Posterior vena cava (tissue), 2 donors: ENCODE data around the gene NOS3. TPM values are rescaled to one million over a fixed set of nuclear protein-coding genes. Genes with fewer than 3 reads are reported as not detected.
"Not testable (repeated sequence)": the region's sequence is repeated elsewhere in the genome, so short reads cannot be mapped to it uniquely, and the experiment has no call there.

Experiments
- DNase-seq: peaks from one replicate; pipeline ENCODE4 v3.0.0-alpha.2; 2020; ENCODE audit warnings: low spot score
- intact Hi-C, 2 donors: fragments of 100-400 bp; cut with DNase I; formaldehyde crosslinking; loops; one replicate each; pipeline versions ENCODE4 v1.14.1 to v1.14.2; 2022 to 2023
- total RNA-seq, 2 donors: library from RNA; stranded (reverse); fragmentation: NEBNext Ultra II Directional; extraction: Animal tissue kit (Norgen Biotek cat#: 25700); gene quantifications; one replicate each; pipeline ENCODE4 v1.2.1, GENCODE V29; 2021
- donor health status: DM: yes; HTN: yes; CAD: no.
- donor health status: DM: yes; HTN: yes; CAD: no.

The NOS3 gene
- total RNA-seq, 2 donors from 2014 or later: 27.9 to 71.8 TPM

DNA sequence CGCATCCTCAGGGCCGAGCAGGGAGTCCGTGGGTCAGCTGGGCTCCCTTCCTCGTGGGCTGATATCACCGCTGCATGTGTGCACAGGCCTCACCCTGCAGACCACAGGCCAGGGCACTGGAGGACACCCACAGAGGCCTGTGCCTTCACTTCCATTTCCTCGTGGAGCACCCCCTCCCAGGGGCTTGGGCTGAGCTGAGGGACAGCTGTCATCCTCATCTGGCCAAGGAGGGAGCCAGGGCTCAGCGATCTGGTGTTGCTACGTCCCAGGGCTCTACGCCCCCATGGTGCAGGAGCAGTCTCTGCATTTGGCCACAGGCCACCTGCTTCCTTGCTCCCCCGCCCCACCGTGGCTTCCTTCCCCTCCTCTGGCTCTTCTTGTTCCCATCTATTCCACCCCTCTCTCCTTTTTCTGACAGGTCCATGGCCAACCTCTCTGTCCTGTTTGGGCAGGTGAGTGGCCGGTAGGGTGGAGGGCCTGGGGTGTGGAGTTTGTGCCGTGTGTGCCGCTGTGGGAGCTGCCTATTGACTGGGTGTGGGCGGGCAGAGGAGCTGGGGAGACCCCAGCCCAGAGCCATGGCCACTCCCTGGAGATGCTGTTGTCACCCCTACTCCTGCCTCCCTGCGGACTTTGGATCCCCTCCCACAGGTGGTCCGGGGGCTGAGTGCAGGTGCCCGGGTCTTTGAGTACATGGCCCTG lies 49.2 kb downstream of the NOS3 start:
- intact Hi-C loops: loop anchor here (5.0 to 10.0 kb wide), 2 partner anchors 55 to 72 kb away; no protein-coding TSS in a partner anchor
- no peak for DNase-seq

DNA sequence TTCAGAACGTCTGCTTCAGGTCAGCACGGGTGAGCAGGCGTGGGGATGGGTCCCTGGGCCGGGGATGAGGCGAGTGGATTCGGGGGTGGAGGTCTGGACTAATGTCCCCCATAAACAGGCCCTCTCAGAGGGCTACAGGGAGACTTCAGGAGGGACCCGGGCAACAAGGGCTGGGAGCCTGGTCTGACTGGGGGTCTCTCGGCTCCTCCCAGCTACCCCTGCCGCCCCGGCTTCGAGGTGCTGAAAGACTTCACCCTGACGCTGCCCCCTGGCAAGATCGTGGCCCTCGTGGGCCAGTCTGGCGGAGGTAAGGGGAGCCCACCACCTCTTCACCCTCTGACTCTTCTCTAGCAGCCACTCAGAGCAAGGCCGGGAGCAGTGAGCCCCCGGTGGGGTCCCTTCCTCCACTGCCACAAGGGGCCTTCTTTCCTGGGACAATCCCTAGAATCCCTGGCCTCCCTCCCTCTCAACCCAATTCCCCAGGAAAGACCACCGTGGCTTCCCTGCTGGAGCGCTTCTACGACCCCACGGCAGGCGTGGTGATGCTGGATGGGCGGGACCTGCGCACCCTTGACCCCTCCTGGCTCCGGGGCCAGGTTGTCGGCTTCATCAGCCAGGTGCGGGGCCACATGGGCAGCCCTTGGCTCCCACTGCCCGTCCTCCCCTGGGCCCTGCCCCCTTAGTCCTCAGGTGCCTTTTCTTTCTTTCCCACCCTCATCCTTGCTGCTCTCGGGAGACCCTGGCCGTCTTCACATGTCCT lies 50.0 kb downstream of the NOS3 start:
- DNase-seq: no peak
- intact Hi-C loops: loop anchor here in 1 of 2 donors (10.0 kb wide), 1 partner anchor 54 kb away; no protein-coding TSS in a partner anchor

DNA sequence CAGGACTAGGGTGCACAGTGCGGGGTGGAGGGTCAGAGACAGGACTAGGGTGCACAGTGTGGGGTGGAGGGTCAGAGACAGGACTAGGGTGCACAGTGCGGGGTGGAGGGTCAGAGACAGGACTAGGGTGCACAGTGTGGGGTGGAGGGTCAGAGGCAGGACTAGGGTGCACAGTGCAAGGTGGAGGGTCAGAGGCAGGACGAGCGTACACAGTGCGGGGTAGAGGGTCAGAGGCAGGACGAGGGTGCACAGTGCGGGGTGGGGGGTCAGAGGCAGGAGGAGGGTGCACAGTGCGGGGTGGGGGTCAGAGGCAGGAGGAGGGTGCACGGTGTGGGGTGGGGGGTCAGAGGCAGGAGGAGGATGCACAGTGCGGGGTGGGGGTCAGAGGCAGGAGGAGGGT lies 52.6 kb downstream of the NOS3 start:
- intact Hi-C loops: loop anchor here in 1 of 2 donors (10.0 kb wide), 1 partner anchor 51 kb away; no protein-coding TSS in a partner anchor
- DNase-seq: not testable (repeated sequence)

DNA sequence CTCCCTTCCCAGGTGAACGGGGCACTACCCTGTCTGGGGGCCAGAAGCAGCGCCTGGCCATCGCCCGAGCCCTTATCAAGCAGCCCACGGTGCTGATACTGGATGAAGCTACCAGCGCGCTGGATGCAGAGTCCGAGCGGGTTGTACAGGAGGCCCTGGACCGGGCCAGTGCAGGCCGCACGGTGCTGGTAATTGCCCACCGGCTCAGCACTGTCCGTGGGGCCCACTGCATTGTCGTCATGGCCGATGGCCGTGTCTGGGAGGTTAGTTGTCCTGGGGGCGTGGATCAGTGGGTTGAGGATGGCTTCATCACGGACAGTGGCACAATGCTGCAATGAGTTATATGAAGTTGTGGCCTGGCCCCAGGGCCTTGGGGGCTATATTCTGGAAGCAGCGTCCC lies 53.1 kb downstream of the NOS3 start:
- intact Hi-C loops: loop anchor here in 1 of 2 donors (10.0 kb wide), 1 partner anchor 51 kb away; no protein-coding TSS in a partner anchor
- no peak for DNase-seq

DNA sequence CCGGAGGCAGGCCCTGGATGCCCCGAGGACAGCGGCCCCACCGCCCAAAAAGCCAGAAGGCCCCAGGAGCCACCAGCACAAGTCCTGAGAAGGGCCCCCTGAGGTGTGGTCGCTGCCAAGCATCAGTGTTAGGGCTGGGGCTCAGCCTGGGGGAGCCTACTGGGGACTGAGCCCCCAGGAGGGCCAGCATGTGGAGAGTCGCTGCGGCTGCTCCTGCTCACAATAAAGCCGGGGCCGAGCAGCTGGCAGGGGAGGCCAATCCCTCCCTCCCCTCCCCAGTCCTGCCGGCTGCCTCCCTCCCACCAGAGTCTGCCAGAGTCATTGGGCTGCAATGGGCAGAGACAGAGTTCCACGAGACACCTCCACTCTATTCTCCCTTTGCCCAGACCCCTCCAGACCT lies 54.4 kb downstream of the NOS3 start:
- no peak for DNase-seq
- intact Hi-C loops: loop anchor here in 1 of 2 donors (10.0 kb wide), 1 partner anchor 50 kb away; no protein-coding TSS in a partner anchor

DNA sequence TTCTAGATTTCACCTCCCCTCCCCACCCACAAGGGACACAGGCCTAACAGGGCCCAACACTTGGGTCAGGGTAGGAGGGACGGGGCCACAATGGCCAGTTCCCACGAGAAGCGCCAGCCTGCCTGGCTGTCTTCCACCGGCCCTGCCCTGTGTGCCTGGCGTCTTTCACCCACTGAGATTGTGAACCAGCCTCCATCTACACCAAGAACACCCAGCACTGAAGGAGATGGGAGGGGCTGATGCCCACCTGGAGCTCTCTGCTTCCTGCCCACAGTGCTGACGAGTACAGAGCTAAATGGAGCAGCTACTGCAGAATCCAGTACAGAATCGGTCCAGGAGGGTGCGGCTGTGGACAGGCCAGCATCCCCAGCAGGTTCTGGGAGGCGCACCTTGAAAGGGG lies 55.1 kb downstream of the NOS3 start:
- intact Hi-C loops: loop anchor here in 1 of 2 donors (10.0 kb wide), 1 partner anchor 49 kb away; no protein-coding TSS in a partner anchor
- DNase-seq: no peak

DNA sequence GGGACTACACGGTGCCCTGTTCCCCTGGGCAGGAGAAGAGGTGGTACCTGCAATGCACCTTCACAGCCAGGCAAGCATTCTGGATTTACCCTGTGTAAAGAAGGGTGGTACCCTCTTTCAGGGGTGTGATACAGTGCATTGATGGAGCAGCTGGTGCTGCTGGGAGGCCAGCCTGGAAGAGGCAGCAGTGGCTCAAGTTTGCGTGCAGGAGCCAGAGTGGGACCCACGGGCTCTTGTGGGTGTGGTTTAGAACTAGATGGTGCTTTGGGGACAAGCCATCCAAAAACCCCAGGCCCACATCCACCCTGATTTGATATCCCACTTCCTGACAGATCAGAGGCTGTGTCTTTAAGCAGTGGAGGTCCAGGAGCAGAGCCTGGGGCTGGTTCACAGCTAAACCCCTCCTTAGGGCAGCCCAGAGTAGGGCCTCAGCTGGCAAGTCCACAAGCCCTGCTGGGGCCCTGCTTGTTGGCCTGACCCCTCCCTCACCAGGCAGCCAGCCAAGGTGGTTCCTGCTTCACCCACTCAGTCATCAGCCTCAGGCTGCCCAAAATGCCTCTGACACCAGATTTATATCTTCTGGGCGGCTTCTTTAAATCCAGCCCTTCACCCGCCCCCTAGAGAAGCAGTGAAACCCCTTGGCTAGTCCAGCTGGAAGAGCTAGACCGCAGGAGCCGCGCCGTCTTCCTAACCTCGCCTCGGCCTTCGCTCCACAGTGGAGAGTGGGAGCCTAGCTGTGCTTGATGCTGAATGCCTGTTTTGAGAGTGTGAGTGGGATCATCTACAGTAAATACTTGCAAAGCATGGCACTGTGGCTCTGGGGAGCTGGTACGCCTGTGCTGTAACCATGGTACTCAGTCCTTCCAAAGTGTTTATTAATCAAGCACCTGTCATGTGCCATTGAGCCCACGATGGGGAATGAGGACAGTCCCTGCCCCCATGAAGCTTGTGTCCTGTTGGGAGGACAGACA lies 56.1 kb downstream of the NOS3 start:
- DNase-seq: no peak
- intact Hi-C loops: loop anchor here in 1 of 2 donors (10.0 kb wide), 1 partner anchor 48 kb away; no protein-coding TSS in a partner anchor

DNA sequence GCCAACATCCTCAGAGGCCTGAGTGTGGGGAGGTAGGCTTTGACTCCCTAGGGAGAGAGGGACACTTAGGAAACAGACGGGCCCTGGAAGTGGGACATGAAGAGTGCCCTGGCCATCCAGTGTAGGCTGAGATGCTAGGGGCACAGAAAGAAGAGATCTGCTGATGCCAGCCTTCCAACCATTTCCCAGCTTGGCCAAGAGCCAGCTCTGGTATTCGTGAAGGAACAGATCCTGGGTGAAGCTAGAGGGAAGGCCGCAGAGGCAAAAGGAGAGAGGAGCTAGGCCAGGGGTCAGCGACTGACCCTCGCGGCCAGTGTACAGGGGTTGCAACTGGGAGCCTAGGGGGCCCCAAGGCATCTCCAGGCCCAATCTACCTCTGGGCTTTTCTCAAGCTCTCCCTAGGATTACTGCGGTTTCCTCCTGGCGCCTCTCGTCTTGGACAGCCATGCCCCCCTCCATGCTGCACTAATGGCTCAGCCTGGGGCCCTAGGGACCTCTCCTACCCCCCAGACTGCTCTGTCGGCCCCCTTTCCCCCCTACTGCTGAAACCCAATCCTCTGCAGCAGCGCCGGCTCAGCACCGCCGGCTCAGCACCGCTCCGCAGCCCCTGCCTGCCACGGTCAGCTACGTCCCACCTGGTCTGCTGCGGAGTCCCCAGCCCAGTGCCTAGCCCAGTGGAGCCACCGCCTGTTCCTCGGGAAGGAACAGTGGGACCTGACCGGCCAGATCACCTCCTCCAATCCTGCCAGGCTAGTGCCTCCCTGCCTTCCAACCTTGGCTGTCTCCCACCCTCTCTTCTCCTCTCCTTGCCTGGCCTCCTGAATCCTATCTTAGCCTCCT lies 57.4 kb downstream of the NOS3 start, which contains the start of gene ASIC3:
TSS of gene ASIC3 (plus strand) at position 556 of the 840 bp plus-strand sequence. CDS start 355 bp downstream, outside the sequence.
- no peak for DNase-seq
- intact Hi-C loops: loop anchor here in 1 of 2 donors (10.0 kb wide), 1 partner anchor 47 kb away; no protein-coding TSS in a partner anchor

DNA sequence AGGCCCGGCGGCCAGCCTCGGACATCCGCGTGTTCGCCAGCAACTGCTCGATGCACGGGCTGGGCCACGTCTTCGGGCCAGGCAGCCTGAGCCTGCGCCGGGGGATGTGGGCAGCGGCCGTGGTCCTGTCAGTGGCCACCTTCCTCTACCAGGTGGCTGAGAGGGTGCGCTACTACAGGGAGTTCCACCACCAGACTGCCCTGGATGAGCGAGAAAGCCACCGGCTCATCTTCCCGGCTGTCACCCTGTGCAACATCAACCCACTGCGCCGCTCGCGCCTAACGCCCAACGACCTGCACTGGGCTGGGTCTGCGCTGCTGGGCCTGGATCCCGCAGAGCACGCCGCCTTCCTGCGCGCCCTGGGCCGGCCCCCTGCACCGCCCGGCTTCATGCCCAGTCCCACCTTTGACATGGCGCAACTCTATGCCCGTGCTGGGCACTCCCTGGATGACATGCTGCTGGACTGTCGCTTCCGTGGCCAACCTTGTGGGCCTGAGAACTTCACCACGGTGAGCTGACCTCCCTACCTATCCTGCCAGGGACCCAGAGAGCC lies 58.2 kb downstream of the NOS3 start:
- no peak for DNase-seq
- intact Hi-C loops: loop anchor here in 1 of 2 donors (10.0 kb wide), 1 partner anchor 46 kb away; no protein-coding TSS in a partner anchor

DNA sequence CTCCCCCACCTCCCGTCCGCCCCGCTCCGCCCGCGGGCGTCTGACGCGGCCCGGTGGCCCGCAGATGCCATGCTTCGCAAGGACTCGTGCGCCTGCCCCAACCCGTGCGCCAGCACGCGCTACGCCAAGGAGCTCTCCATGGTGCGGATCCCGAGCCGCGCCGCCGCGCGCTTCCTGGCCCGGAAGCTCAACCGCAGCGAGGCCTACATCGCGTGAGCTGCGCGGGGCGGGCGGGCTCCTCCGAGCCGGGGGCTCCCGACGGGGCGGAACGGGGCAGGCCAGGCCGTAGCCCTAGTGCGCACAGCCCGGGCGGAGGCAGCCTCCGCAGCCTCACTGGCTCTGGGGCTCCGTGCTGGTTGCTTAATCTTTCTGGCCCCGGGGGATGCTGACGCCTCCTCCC lies 60.3 kb downstream of the NOS3 start:
- intact Hi-C loops: no loop called here

DNA sequence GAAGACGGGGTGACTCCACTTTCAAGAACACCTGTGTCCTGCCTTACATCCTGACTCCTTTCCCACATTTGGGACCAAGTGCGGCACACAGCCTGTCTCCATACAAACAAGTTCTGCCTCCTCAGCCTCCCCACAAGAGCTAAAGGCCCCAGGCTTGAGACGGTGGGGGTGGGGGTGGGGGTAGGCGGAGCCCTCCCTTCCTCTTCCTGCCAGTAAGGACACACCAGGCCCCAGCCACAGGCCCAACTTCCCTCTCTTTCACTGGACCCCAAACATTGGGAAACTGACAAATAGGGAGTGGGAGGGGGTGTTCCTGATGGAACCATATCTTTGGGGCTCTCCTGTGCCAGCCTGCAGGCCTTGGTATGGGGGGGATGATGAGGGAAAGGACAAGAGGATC lies 62.3 kb downstream of the NOS3 start:
- intact Hi-C loops: no loop called here

More for the DNA sequence above, 60.3 kb downstream of the NOS3 start:
- DNase-seq: no peak

DNA sequence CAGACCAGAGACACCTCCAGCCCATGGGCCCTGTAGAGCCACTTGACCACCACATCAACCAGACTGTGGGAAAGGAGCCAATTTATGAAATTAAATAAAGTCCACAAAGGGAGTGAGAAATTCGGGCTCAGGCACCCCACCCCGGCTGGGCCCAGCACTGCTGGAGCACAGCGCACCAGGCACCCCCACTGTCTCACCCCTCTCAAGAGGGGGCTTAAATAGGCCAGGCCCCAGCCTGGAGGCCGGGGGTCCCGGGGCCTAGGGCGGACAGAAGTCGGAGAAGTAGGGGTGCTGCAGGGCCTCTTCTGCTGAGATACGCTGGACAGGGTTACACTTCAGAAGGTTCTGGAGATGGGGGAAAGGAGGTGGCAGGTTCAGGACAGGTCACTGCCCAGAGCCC lies 62.9 kb downstream of the NOS3 start:
- DNase-seq: no peak
- intact Hi-C loops: no loop called here

More for the DNA sequence above, 62.3 kb downstream of the NOS3 start:
- DNase-seq: no peak

DNA sequence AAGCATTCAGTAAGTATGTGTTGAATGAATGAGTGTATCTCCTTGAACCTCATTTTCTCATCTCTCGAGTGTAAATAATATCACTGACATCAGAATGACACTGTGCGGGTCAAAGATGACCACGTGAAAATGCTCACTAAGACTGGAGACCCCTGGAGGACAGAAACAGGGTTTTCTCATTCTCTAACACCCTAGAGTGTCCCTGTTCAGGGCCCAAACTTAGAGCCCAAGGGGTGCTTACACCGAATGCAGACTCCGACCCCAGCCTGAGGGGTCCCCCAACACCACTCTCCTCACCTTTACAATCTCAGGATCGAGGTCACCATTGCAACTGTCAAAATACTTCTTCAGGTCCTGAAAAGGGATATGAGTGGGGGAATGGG lies 65.5 kb downstream of the NOS3 start:
- DNase-seq: no peak
- intact Hi-C loops: no loop called here

DNA sequence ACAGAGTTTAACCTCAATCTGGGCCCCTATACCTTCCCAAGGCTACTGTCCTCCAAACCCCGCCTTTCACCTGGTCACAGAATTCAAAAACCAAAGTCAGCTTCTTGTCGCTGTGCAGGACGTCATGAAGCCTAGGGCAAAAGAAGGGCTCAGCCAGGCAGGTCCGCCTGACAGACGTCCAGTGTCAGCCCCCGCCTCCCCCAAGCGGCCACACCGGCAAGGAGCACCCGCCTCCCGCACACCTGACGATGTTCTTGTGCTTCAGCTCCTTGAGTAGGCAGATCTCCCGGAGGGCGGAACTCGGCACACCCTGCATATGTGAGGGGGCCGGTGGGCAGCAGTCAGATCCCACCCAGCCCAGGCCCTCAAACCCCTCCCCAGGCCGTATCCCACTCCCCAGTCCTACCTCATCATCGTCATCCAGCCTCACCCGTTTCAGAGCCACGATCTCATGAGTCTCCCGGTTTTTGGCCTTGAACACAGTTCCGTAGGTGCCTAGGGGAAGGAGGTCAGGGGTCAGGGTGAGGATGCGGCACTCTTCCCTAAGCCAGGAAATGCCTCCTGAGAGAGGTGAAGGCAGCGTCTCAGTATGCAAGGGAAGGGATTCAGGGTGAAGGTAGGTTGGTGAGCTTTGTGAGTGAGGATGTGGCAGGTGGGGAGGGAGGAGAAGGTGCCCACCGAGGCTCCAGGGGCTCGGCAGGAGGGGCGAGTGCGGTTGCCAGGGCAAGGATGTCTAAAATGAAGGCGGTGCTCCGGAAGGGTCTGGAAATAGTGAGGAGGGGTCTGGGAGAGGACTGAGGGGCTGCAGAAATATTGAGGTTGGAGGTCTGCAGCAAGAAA lies 66.1 kb downstream of the NOS3 start:
- intact Hi-C loops: no loop called here
- no peak for DNase-seq

DNA sequence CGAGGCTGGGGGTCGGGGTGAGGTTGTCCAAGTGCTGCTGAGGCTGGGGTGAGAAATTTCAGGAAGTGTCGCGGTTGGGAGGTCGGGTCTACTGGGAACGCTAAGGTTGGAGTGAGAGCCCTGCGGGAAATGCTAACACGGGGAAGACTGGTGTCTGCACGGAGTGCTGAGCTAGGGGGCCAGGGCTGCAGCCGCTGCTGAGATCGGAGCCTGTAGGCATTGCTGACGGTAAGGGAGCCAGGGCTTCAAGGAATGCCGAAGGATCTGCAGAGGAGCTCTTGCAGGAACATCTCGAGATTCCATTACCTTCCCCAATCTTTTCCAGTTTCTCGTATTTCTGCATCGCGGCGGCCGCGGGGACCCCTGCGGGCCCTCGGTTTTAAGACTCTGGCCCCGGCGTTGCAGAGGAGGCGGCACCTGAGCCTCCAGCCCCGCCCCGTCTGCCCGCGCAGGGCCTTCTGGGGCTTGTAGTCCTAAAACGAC lies 66.7 kb downstream of the NOS3 start, which contains the start of gene CDK5:
TSS of gene CDK5 (minus strand) at position 392 of the 483 bp plus-strand sequence. CDS start at position 343, 49 bp downstream.
- no peak for DNase-seq
- intact Hi-C loops: no loop called here

DNA sequence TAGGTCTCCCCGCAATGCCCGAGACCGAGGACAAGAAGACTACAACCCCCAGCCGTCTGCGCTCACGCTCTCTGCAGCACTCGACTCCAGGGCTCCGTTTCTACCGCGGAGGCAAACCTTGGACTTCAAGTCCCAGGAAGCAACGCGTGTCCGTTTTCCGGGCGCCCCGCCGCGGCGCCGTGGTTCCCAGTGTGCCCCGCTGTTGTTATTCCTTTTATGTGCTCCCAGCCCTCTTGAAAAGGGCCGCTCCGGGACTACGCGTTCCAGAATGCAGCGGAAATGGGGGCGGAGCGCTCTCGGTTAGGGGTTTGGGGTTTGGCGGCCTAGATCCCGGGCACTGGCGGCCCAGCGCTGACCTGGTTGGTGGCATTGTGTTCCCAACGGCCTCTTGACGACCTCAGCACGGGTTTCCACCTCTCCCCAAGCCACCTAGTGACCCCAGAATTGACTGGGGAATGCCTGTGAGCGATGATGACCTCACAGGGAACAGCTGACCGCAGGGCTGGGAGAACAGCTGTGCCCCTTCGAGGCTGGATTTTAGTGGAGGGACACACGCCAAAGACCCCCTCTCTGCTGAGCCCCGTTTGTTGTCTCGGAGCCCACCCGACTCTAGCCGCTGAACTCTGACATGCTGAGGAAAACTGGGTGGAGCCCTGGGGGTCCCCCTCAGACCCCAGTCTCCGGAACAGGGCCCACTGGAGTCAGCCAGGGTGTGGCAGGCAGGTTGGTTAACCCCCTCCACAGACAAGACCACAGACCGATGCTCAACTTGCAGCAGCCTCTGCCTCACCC lies 67.4 kb downstream of the NOS3 start:
- intact Hi-C loops: no loop called here
- DNase-seq: peak; percentile 99
